ENCODE results near the gene PHF21B.

PHF21B gene

DNA sequence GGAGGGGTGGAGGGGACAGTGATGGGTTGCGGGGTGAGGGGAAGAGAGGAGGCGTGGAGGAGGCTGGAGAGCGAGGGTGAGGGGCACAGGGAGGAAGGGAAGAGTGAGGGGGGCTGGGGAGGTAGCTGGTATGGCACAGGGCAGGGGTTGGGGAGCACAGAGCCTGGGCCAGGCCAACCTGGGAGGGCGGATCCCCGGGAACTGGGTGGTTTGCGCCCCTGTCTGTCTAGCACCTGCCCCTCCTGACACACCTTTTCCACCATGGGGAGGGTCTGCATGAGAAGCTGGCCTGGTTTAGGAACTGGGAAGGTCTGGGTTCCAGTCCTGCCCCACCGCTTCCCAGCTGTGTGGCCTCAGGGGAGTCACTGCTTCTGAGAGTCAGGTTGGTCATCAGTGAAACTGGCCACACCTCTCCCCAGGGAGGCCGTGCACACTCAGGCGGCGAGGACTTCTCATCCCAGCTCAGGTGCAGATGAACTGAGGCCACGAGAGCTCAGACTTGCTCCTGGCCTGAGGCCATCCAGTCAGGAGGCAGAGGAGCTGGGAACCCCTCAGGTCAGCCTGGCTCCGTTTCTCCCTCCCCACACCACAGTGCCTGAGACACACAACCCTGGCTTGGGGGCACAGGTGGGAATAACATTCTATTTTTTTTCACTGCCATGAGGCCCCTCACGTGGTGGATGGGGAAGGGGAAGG is 95.6 kb downstream of the PHF21B start:
- Histone ChIP-seq H3K9me3 (ENCODE audit: severe bottlenecking) (no peaks in the 10 kb centered on the region), H3K27me3 (ENCODE audit: insufficient read depth, low read depth, severe bottlenecking) (no peaks in the 10 kb centered on the region), H3K36me3 (peaks cover 56% of the 10 kb centered on the region), H3K27ac (no peak overlapping the region), H3K4me3 (ENCODE audit: low read depth, low read length) (no peak overlapping the region)
- no peak for TF ChIP-seq CTCF (IDR thresholded peaks at IDR 0.05; ENCODE audit: low read depth, low read length)
- DNase-seq, result no peak

DNA sequence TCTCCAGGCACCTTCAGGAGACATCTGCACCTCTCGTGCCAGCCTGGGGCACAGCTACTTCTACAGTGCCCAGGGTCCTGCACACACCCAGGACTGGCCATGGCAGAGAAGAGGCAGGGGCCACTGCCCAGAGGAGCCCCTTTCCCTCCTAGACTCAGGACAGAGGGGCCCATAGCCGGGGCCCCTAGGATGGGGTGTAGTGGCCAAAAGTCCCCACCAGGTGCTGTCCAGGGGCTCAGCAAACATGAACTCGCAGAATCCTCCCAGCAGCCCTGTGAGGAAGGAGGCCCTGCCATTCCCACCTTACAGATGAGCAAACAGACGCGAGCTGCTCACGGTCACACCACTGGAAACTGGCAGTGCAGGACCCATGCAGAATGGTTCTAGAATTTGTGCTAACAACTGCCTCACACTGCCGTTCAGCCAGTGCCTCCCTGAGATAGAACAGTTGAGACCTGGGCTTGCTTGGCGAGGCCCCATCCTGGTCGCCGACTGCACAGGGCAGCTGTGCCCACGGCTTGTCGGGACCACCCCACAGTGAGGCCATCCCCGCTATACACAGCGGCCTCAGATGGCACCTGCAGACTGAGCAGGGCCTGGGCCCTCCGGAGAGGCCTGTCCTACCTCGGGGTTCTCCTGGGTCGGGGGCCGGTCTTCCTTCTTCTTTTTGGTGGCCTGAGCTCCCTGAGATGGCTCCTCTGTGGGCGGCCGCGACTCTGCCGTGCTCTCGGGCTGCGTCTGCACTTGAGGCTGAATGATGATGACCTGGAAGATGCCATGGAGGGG is 96.4 kb downstream of the PHF21B start:
- DNase-seq, result no peak
- no peaks in the 10 kb centered on the region for H3K27me3 ChIP-seq (ENCODE audit: insufficient read depth, low read depth, severe bottlenecking)
- peaks cover 57% of the 10 kb centered on the region for H3K36me3 ChIP-seq
- no peak overlapping the region for H3K27ac ChIP-seq
- 0 out of 2 replicates have a peak, but pooled peaks have one; percentile 2 for TF ChIP-seq CTCF (IDR thresholded peaks at IDR 0.05; ENCODE audit: low read depth, low read length)
- no peak overlapping the region for H3K4me3 ChIP-seq (ENCODE audit: low read depth, low read length)
- no peaks in the 10 kb centered on the region for H3K9me3 ChIP-seq (ENCODE audit: severe bottlenecking)

DNA sequence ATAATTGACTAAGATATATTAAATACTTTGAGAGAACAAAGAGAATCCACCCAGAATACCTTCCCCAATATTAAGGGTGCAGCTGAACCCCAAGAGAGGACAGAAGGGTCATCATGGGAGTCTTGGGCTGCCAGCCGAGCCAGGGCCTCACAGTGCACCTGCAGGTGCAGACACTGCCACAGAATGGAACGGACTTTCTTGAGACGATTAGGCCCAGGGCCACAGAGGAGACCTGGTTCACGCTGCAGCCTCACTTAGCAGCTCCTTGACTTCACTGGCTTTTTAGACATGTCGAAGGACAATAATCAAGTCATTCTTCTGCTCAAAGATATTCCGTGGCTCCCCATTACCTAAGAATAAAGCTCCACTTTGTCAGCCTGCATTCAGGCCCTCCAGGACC is 100.6 kb downstream of the PHF21B start:
- Histone ChIP-seq H3K36me3 (peaks cover 61% of the 10 kb centered on the region), H3K27me3 (ENCODE audit: insufficient read depth, low read depth, severe bottlenecking) (no peaks in the 10 kb centered on the region), H3K9me3 (ENCODE audit: severe bottlenecking) (no peaks in the 10 kb centered on the region), H3K4me3 (ENCODE audit: low read depth, low read length) (no peak overlapping the region), H3K27ac (no peak overlapping the region)
- TF ChIP-seq CTCF (IDR thresholded peaks at IDR 0.05; ENCODE audit: low read depth, low read length), result no peak
- DNase-seq, result no peak

DNA sequence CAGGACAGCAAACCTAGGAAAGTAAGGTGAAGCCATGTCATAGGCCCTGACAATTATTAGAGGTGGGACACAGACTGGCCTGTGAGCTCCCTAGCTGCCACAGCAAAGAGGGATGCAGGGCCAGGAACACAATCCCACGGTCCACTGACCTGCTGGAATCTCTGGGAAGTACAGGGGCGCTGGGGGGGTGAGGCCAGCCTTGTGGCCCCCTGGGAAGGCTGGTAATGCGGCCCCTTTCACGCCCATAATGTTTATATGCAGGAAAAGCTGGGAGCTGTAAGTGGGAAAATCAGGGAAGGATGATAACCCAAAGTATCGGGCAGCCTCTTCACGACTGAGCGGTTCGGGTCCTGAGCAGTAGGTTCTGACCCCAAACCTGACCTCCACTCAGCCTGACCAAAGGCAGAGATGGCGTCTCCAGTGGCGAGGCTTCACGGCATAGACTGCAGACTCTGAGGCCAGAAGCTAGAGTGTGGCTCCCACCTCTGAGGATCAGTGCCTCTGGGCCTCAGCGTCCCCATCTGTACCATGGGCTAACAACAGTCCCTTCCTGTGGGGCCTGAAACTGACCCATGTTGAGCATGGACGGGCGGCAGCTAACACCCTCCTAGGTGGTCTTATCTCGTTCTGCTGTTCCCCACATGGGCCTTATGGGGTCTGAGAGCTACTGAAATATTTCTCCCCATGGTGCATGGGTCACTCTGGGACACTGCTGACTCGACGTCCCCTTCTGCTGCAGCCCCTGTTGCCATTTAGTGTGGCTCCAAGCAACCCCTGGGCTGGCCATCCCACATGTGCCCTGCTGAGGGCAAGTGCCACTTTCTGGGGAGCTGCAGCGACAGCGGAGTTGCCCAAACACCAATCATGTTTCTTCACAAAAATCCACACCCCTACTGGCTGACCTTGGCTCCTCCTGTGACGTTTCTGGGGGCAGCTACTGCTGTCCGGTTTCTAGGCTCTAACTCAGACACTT is 101.8 kb downstream of the PHF21B start:
- Histone ChIP-seq H3K9me3 (ENCODE audit: severe bottlenecking) (no peaks in the 10 kb centered on the region), H3K4me3 (ENCODE audit: low read depth, low read length) (no peak overlapping the region), H3K27ac (no peak overlapping the region), H3K36me3 (peaks cover 61% of the 10 kb centered on the region), H3K27me3 (ENCODE audit: insufficient read depth, low read depth, severe bottlenecking) (no peaks in the 10 kb centered on the region)
- no peak for TF ChIP-seq CTCF (IDR thresholded peaks at IDR 0.05; ENCODE audit: low read depth, low read length)
- DNase-seq, result no peak

DNA sequence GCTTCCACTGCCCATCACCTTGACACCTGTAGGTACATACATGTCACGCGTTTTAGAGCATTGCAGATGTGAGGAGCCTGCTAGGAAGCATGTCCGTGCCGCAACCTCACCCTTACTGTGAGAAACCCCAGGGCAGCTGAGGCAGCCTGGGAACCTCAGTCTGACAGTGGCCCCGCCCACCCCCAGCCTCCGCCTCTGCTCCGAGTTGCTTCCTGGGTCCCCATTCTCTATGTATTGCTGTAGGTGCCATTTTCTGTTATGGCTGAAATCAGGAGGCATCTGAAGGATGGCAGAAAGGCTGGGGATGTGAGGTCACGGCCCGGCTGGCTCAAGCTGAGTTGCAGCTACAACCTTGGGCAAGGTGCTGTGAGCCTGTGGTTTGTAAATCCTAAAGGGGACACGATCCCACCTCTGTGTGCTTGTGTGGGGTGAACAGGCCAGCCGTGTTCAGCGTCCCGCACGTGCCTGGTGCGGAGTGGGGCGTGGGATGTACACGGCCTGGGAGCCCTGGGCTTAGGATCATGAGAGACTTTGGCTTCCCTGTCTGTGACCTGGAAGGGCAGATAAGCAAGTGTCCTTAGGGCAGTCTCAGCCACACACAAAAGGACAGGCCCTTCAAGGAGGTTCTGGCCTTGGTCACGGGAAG is 102.7 kb downstream of the PHF21B start:
- no peak for TF ChIP-seq CTCF (IDR thresholded peaks at IDR 0.05; ENCODE audit: low read depth, low read length)
- H3K36me3 ChIP-seq, result peaks cover 54% of the 10 kb centered on the region

More for the DNA sequence above, 102.7 kb downstream of the PHF21B start:
- no peak overlapping the region for H3K27ac ChIP-seq
- no peaks in the 10 kb centered on the region for H3K27me3 ChIP-seq (ENCODE audit: insufficient read depth, low read depth, severe bottlenecking)
- H3K4me3 ChIP-seq (ENCODE audit: low read depth, low read length), result no peak overlapping the region
- DNase-seq, result no peak
- H3K9me3 ChIP-seq (ENCODE audit: severe bottlenecking), result no peaks in the 10 kb centered on the region
